NCI-H1694 (cell line): ENCODE measurements around the gene PLCB1.
"Not testable (repeated sequence)": the region's sequence is repeated elsewhere in the genome, so short reads cannot be mapped to it uniquely, and the experiment has no call there.

Source experiments
- DNase-seq: peaks from one replicate; lab custom pipeline; 2025; lab: John Stamatoyannopoulos, UW

Gene PLCB1

DNA sequence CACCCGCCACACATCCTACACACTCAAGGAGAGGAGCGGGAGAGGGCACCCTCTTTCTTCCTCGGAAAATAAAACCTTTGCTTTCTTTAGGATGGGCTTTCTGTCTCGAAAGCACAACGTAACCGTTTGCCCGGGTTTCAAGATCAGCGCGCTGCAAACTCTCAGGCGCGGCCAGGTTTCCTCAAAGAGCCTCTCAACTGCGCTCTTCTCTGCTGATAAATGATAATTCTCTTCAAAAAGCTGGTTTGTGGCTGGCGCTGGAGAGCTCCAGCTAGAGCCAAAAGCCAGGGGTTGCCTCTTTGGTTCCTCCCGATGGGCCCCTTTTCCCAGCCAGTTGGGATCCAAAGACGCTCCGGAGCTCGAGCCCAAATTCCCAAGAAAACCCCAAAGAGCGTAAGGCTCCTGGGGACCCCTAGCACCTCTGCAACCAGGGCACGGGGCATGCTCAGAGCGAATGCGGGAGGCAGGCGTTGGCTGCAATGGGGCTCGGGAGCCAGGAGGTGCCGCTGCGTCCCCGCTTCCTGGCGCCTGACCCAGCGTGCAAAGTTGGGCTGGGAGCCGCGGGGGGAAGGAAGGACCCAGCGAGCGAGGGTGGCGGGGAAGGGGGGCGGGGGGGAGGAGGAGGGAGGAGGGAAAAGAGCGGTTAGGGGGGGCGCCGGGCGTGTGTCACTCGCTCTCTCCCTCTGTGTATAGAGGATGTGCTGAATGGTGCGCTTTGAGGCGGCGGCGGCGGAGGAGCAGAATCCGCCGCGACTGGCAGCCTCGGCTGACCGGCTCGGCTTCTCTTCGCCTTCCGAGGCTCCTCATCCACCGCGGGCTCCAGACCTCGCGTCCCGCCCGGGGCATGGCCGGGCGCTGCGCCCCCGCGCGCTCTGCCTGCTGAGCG, at the start of gene PLCB1:
Gene PLCB1, plus strand, starts transcription at position 669 of the 886 bp plus-strand sequence. CDS start 386 bp downstream, outside the sequence.
- peak; percentile 68 for DNase-seq

GRCh38 chr20:8082989-8083388, 49.1 kb upstream of the PLCB1 start:
- no peak for DNase-seq

GRCh38 chr20:8089668-8090067, 42.4 kb upstream of the PLCB1 start:
- no peak for DNase-seq

DNA sequence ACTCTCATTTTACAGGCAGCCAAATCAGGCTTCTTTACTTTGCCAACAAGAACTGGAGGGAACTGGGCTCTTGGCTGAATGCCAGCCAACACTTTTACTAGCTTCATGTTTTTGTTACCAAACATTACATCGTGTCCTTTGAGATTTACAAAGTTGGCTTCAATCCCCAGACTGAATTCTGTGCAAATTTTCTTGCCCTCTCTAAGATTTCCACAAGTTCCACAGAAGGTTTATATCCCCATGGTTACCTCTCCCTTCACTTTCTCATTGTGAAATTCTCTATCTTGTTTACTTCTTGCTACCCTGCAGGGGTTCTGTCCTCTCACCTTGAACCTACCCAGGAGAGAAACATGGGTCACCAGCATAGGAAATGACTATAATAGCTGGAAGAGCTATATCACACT, 37.6 kb upstream of the PLCB1 start:
- DNase-seq = no peak

DNA sequence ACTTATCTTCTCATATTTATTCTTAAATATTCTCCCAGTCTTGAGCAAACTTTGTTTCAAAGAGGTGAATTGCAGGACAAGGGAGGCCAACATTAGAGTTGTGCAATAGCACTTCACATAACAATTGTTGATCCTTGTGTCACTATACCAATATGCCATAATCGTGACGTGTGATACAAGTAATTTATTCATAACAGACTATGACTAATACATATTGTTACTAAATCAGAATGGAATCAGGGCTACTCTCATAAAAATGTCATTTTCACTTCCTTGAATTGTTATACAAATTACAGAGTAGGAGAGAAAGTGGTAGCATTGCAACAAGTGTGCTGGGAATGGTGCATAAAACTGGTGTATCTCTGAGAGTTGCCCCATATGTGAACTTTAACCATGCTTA, 37.2 kb upstream of the PLCB1 start:
- no peak for DNase-seq

- no peak for DNase-seq
Observed at GRCh38 chr20:8095648-8096572, 36.2 kb upstream of the PLCB1 start.

GRCh38 chr20:8097307-8097706, 34.8 kb upstream of the PLCB1 start:
- no peak for DNase-seq

- DNase-seq = no peak
Observed at GRCh38 chr20:8104252-8104651, 27.8 kb upstream of the PLCB1 start.

- DNase-seq = not testable (repeated sequence)
Observed at GRCh38 chr20:8114612-8115011, 17.5 kb upstream of the PLCB1 start.

GRCh38 chr20:8115436-8115835, 16.6 kb upstream of the PLCB1 start:
- DNase-seq = no peak

DNA sequence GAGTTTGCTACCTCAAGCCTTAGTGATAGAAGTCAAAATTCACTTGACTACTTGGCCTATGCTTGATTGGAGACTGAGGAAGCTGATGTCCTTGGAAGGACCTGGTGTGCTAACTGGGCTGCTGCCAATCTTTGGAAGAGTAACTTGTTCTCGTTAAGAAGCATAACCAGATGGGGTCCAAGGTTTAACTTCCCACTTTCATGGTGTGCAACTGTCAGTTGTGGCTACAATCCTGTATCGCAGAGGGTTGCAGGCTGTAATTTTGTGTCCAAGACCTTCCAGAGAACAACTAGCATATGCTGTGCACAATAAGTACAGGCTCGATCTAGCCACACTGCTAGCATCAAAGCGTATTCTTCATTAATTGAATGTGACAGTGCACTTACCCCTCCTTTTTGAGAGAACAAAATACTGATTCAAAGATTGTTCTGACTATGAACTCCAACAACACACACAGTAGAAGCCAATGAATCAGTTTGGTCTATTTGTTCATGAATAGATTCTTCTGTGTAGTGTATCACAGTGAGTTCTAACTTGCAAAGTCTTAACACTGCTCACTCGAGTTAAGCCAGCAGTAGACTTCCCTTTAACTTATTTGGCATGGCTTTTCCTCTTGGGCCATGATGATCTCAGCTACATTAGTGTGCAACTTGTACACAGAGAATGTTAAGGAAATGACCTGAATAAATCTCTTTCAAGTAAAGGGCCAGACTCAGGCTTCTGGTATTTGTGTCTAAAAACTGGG, 15.8 kb upstream of the PLCB1 start:
- no peak for DNase-seq

GRCh38 chr20:8117636-8118035, 14.4 kb upstream of the PLCB1 start:
- DNase-seq = no peak

DNA sequence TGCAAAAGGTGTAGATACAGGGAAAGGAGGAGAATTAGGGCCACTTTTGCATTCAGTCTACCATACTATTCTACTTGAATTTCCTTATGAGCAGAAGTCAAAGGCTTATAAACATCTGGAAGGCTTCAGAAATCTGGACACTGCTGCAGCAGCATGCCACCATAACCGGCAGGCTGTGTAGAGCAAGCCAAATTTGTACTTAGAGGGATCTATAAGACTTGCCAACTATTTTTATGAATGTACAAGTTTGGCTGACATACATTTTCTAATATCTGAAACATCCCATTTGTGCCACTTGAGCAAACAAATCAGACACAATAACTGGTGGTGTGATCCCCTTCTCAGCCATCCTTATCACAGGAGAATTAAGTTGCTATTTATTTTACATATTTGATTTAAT, 14.0 kb upstream of the PLCB1 start:
- DNase-seq = no peak

GRCh38 chr20:8118760-8119159, 13.3 kb upstream of the PLCB1 start:
- no peak for DNase-seq

DNA sequence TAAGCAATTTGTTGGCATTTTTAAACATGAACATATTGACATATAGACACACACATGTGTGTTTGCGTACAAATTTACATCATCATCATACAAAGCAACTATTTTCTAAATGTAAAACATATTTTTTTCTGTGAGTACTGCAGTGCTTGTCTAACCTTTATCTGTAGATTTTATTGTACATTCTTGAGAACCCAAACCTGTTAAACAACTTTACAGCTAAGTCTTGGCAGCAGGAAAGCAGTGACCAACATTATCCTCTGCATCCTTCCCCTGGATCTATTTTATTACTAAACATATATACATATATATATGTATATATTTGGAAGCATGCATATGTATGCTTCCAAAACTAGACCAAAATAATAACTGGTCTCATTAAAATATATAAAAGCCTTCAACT, 10.4 kb upstream of the PLCB1 start:
- DNase-seq = no peak

- no peak for DNase-seq
Observed at GRCh38 chr20:8124639-8125038, 7.4 kb upstream of the PLCB1 start.

GRCh38 chr20:8126181-8126580, 5.9 kb upstream of the PLCB1 start:
- no peak for DNase-seq

GRCh38 chr20:8126841-8127378, 5.2 kb upstream of the PLCB1 start:
- no peak for DNase-seq

GRCh38 chr20:8127553-8128255, 4.4 kb upstream of the PLCB1 start:
- DNase-seq = no peak

GRCh38 chr20:8128291-8129060, 3.6 kb upstream of the PLCB1 start:
- no peak for DNase-seq
